Panc1 (cell line): ENCODE data around the gene CRELD1. TPM values are rescaled to one million over a fixed set of nuclear protein-coding genes. Genes with fewer than 3 reads are reported as not detected.

Experiments
- ATAC-seq: fragments of 200-7000 bp; cut with Tn5 transposase; 2 replicates; pipeline ENCODE4 v1.9.1; 2020; ENCODE audit warnings: mild to moderate bottlenecking, moderate library complexity
- BruUV-seq: library from RNA; stranded (reverse); fragments of 400-500 nt; replicated peaks from 2 replicates; lab custom pipeline; 2021; lab: Mats Ljungman, UMichigan
- CTCF ChIA-PET: fragments of 300-600 bp; sonication (Branson Sonifier 250); formaldehyde crosslinking; loops from one replicate; lab custom pipeline; 2022; ENCODE audit warnings: antibody characterized with exemption; lab: Charles Lee
- POLR2A ChIA-PET: fragments of 300-600 bp; sonication (Branson Sonifier 250); formaldehyde crosslinking; loops from one replicate; lab custom pipeline; 2022; ENCODE audit warnings: antibody characterized with exemption; lab: Charles Lee
- DNase-seq: peaks from one replicate; pipeline ENCODE4 v3.0.0-alpha.2; 2010; ENCODE audit warnings: low read depth, low spot score
- H3K27ac ChIP-seq: 2 replicates; pipeline ENCODE4 v1.5.1; 2011; ENCODE audit warnings: mild to moderate bottlenecking, low read length, inconsistent platforms
- H3K27me3 ChIP-seq: fragments of 200-500 bp; sonication (Bioruptor generic); 2 replicates; pipeline ENCODE4 v1.6.0; 2014; ENCODE audit warnings: low read length, inconsistent platforms; ENCODE audit not compliant: control insufficient read depth, insufficient read depth
- H3K36me3 ChIP-seq: fragments of 200-500 bp; sonication (Bioruptor generic); 2 replicates; pipeline ENCODE4 v1.5.1; 2014; ENCODE audit warnings: inconsistent platforms, mild to moderate bottlenecking, low read length, moderate library complexity; ENCODE audit not compliant: control insufficient read depth, insufficient read depth
- H3K4me1 ChIP-seq: 2 replicates; pipeline ENCODE4 v1.5.1; 2011; ENCODE audit warnings: inconsistent platforms, mild to moderate bottlenecking, low read length, moderate library complexity; ENCODE audit not compliant: control insufficient read depth, insufficient read depth
- H3K4me3 ChIP-seq, 2 experiments: 2 replicates each; pipeline ENCODE4 v1.5.1; 2011 to 2012; ENCODE audit warnings: low read depth in 2 of 2, low read length in 2 of 2, mild to moderate bottlenecking in 2 of 2, inconsistent platforms in 1 of 2, moderate library complexity in 1 of 2
- H3K9me3 ChIP-seq: fragments of 200-500 bp; sonication (Bioruptor generic); 2 replicates; pipeline ENCODE4 v1.5.1; 2014; ENCODE audit warnings: low read depth, mild to moderate bottlenecking, inconsistent platforms, low read length, moderate library complexity; ENCODE audit not compliant: control insufficient read depth, insufficient read depth
- POLR2AphosphoS5 ChIP-seq: IDR thresholded peaks from 2 replicates; pipeline ENCODE4 v1.6.1; 2012; ENCODE audit warnings: mild to moderate bottlenecking, low read depth, low read length, moderate library complexity
- SIN3A ChIP-seq: IDR thresholded peaks from 2 replicates; pipeline ENCODE4 v1.6.1; 2012; ENCODE audit warnings: low read depth, mild to moderate bottlenecking, low read length, moderate library complexity, borderline replicate concordance; ENCODE audit not compliant: insufficient read depth
- TCF7L2 ChIP-seq: IDR thresholded peaks from 2 replicates; pipeline ENCODE4 v1.6.1; 2011; ENCODE audit warnings: mild to moderate bottlenecking, low read depth, low read length, inconsistent platforms
- in situ Hi-C: cut with HindIII; loops from 2 replicates; pipeline ENCODE4 v1.10.0; 2016; ENCODE audit warnings: low sequenced_read_pairs, low pct_unique_long_range_greater_than_20kb
- intact Hi-C: fragments of 100-400 bp; cut with micrococcal nuclease; formaldehyde crosslinking; loops from one replicate; pipeline ENCODE4 v1.10.0; 2022; ENCODE audit not compliant: unreplicated experiment
- total RNA-seq: library from RNA; stranded (reverse); gene quantifications from one replicate; pipeline ENCODE4 v1.2.1, GENCODE V29; 2021; ENCODE audit not compliant: unreplicated experiment
- TF ChIP-seq, protein P1 (sequence below), 2 experiments: IDR thresholded peaks; 2 replicates each; pipeline ENCODE4 v1.6.1; 2011 to 2012; ENCODE audit warnings: low read depth in 2 of 2, control low read depth in 1 of 2, low read length in 1 of 2, mild to moderate bottlenecking in 1 of 2, moderate library complexity in 1 of 2; ENCODE audit not compliant: insufficient read depth in 1 of 2
- TF ChIP-seq, protein P2 (sequence below): fragments of 450-650 bp; IDR thresholded peaks from 2 replicates; pipeline ENCODE4 v1.5.1; 2017; ENCODE audit warnings: mild to moderate bottlenecking

Gene CRELD1
- total RNA-seq, 1 experiment from 2014 or later: 15.4 TPM

DNA sequence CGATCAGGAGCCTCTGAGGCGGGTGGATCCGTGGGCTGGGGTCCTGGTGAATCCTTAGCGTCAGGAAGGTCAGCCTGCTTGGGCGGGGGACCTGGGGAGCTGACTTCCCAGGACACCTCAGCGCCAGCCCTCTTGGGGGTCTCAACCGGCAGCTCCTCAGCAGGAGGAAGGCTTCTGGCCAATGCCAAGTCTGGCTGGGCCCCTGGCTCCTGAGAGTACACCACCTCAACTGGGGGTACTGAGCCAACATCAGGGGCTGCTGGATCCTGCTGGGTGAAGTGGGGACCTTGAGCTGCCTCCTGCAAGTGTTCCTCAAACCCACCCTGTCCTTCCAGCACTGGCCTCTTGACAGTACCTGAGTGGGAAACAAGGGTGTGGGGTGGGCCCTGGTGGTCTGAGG lies 15.5 kb downstream of the CRELD1 start:
- DNase-seq: no peak
- Histone ChIP-seq H3K9me3 (no peaks in the 10 kb centered on the region), H3K27ac (no peak overlapping the region), H3K36me3 (no peaks in the 10 kb centered on the region), H3K27me3 (no peaks in the 10 kb centered on the region), H3K4me1 (no peaks in the 10 kb centered on the region), H3K4me3 (no peak overlapping the region)
- intact Hi-C loops: no loop called here
- CTCF ChIA-PET: no interaction called here
- BruUV-seq: no TSS peak
- TF ChIP-seq TCF7L2 (no peak), SIN3A (no peak), POLR2AphosphoS5 (no peak)
- TF ChIP-seq, protein P1, sequence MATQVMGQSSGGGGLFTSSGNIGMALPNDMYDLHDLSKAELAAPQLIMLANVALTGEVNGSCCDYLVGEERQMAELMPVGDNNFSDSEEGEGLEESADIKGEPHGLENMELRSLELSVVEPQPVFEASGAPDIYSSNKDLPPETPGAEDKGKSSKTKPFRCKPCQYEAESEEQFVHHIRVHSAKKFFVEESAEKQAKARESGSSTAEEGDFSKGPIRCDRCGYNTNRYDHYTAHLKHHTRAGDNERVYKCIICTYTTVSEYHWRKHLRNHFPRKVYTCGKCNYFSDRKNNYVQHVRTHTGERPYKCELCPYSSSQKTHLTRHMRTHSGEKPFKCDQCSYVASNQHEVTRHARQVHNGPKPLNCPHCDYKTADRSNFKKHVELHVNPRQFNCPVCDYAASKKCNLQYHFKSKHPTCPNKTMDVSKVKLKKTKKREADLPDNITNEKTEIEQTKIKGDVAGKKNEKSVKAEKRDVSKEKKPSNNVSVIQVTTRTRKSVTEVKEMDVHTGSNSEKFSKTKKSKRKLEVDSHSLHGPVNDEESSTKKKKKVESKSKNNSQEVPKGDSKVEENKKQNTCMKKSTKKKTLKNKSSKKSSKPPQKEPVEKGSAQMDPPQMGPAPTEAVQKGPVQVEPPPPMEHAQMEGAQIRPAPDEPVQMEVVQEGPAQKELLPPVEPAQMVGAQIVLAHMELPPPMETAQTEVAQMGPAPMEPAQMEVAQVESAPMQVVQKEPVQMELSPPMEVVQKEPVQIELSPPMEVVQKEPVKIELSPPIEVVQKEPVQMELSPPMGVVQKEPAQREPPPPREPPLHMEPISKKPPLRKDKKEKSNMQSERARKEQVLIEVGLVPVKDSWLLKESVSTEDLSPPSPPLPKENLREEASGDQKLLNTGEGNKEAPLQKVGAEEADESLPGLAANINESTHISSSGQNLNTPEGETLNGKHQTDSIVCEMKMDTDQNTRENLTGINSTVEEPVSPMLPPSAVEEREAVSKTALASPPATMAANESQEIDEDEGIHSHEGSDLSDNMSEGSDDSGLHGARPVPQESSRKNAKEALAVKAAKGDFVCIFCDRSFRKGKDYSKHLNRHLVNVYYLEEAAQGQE (IDR thresholded peaks at IDR 0.05; ENCODE audit: insufficient read depth in 1 of 2, low read depth in 2 of 2, low read length in 1 of 2): no peak
- TF ChIP-seq, protein P2, sequence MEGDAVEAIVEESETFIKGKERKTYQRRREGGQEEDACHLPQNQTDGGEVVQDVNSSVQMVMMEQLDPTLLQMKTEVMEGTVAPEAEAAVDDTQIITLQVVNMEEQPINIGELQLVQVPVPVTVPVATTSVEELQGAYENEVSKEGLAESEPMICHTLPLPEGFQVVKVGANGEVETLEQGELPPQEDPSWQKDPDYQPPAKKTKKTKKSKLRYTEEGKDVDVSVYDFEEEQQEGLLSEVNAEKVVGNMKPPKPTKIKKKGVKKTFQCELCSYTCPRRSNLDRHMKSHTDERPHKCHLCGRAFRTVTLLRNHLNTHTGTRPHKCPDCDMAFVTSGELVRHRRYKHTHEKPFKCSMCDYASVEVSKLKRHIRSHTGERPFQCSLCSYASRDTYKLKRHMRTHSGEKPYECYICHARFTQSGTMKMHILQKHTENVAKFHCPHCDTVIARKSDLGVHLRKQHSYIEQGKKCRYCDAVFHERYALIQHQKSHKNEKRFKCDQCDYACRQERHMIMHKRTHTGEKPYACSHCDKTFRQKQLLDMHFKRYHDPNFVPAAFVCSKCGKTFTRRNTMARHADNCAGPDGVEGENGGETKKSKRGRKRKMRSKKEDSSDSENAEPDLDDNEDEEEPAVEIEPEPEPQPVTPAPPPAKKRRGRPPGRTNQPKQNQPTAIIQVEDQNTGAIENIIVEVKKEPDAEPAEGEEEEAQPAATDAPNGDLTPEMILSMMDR: no peak
- in situ Hi-C loops: no loop called here
- ATAC-seq: no peak
- POLR2A ChIA-PET: no interaction called here

DNA sequence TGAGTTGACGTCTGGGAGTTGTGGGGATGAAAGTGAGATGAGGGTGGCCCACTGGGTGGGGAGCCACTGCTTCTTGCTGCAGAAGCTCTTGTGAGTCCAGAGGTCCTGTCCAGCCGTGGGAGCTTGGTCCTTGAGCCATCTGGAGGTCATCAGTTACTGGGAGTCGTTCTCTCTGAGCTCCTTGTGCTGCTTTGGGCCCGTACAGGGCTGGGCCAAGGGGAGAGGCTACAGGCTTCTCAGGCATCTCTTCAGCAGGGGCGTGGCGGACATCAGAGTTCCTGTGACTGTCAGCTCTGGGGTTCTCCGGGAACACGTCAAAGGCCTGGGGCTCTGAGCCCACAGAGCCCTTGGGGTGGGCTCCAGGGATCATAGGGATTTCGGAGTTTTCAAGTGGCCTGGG lies 16.0 kb downstream of the CRELD1 start:
- intact Hi-C loops: no loop called here
- Histone ChIP-seq H3K9me3 (no peaks in the 10 kb centered on the region), H3K27me3 (no peaks in the 10 kb centered on the region), H3K4me1 (no peaks in the 10 kb centered on the region), H3K36me3 (no peaks in the 10 kb centered on the region), H3K4me3 (no peak overlapping the region), H3K27ac (no peak overlapping the region)
- in situ Hi-C loops: no loop called here
- ChIA-PET POLR2A (no interaction called here), CTCF (no interaction called here)
- ATAC-seq (no peak), DNase-seq (no peak)
- TF ChIP-seq SIN3A: no peak
- no peak for TF ChIP-seq POLR2AphosphoS5
- no peak for TF ChIP-seq TCF7L2
- TF ChIP-seq, protein P2: no peak
- TF ChIP-seq, protein P1 (IDR thresholded peaks at IDR 0.05; ENCODE audit: insufficient read depth in 1 of 2, low read depth in 2 of 2, low read length in 1 of 2): no peak
- BruUV-seq: no TSS peak
